GM19023 (cell line): ENCODE data around the gene ZCWPW2.

Experiments
- ATAC-seq: cut with Tn5 transposase; IDR thresholded peaks from one replicate; pipeline ENCODE4 v1.9.1; 2021; ENCODE audit warnings: mild to moderate bottlenecking, moderate library complexity; ENCODE audit not compliant: unreplicated experiment

Gene ZCWPW2

DNA sequence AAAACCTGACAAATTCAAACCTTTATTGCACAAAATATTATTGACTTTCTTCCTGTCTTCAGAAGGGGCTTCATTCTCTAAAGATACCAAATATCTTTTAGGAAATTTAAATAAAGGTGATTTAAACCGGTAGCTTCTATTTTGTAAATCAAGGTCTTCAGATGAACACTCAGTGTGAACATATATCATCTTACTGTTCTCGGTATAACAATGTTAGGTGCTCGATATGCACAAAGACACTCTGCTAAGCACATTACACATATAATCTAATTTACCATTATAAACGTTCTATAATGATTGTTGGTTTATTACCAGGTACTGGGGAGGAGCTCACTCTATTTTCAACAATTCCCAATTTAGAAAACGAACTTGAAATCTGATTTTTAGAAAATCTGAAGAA lies 225.5 kb downstream of the ZCWPW2 start:
- ATAC-seq: no peak

DNA sequence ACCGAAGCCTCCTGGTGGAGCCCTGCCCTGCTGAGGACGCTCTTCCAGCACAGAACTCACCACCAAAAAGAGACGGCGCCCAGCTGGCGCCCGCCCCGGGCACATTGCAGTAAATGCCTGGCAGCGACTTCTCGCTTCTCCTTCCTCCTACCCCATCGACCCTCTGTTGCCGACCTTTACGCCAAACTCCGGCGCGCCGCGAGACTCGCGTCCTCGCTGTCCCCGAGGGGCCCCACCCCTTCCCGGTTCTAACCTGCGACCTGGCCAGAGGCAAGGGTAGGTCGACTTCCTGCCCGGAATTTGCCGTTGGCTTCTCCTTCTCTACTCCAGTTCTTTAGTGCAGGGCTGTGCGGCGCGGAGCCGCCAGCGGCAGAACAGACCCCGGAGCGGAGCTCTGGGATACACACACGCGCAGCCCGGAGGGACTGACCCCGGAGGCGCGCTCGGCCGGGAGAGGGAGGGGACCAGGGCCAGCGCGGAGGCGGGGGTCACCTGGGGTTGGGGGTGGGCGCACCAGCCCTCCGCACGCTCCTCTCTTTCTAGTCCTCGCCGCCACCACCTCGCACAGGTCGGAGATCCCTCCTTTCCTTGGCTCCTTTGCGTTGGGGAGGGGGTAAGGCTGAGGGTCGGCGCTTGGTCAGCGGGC lies 226.7 kb downstream of the ZCWPW2 start:
- no peak for ATAC-seq
